GM21576 (cell line): ENCODE measurements around the gene CELSR2.

Source experiments
- ATAC-seq: cut with Tn5 transposase; IDR thresholded peaks from one replicate; pipeline ENCODE4 v1.9.1; 2021; ENCODE audit warnings: mild to moderate bottlenecking, moderate library complexity; ENCODE audit not compliant: unreplicated experiment

CELSR2 gene

DNA sequence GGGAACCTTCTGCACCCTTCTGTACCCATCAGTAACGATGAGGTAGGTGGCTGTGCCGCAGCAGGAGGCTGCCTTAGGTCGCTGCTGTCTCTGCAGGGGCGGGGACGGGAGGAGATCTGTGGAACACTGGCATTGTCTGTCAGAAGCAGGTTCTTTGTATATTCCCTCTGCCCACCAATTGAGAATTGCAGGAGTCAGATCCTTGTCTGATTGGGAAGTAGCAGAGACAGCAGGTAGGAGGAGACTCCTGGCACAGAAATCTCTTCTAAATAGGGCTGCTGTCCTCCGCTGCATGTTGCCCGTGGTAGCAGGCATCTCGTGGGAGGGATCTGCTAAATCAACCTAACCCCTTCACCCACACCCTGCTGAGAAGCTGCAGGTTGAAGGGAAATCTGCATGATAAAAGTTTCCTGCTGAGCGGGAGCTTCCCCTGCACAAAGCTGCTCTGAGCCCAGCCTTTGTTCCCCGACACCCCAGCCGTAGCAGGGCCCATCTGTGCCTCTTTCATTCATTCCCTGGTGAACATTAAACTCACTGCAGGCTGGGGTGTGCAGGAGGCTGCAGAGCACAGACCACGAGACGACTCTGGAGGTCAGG lies 19.7 kb upstream of the CELSR2 start:
- ATAC-seq: no peak

DNA sequence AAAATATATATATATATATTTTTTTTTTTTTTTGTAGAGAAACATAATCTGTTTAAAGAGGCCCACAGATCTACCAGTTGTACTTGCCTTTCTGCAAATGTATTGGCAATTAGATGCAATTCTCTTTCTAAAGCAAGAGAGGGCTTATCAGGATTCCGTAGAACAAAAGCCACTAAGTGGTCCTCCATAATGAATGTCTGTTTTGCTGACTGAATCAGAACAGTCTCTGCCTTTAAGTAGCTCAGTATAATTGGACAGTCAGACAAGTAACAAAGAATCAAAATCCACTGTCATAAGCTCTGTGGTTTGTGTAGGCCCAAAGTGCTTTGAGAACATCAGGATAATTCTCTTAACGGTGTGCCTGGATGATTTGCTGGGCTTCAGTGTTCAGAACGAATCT lies 18.3 kb upstream of the CELSR2 start:
- no peak for ATAC-seq

- no peak for ATAC-seq
Measured at GRCh38 chr1:109235137-109235536, 14.2 kb upstream of the CELSR2 start.

GRCh38 chr1:109237512-109237911 lies 11.8 kb upstream of the CELSR2 start:
- no peak for ATAC-seq

- ATAC-seq: no peak
Measured at GRCh38 chr1:109238382-109238781, 11.0 kb upstream of the CELSR2 start.

GRCh38 chr1:109239047-109239408 lies 10.3 kb upstream of the CELSR2 start:
- ATAC-seq: no peak

DNA sequence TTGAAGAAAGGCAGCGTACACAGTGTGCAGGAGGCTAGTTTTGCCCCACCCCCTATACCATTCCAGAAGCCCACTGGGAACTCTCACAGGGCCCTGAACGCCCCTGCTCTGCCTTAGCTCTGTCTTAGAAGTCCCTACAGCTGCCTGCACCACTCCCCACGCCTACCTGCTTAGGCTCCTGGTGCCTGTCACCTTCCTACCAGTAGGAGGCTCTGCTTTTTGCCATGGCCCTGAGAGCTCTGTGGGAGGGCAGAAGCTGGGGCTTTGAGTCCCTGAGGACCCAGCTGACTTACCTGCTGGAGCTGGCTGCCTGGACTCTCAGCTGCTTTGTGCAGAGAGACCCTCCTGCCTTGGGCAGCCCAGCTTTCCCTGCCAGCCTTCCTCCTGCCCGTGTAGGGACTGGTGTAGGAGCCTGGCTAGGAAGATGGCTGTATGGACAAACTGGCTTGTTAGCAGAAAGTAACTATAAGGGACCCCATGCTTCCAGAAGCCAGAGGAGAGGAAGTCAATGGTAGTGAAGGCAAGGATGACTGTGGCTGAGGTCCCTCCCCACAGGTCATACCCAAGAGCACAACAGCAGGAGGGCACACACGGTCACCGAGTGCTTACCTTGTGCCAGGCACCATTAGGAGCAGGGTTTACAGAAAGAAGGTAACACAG lies 9.8 kb upstream of the CELSR2 start:
- ATAC-seq: no peak

GRCh38 chr1:109240158-109241152 lies 8.9 kb upstream of the CELSR2 start:
- no peak for ATAC-seq

- ATAC-seq: no peak
Measured at GRCh38 chr1:109241344-109241743, 8.0 kb upstream of the CELSR2 start.

- ATAC-seq: no peak
Measured at GRCh38 chr1:109241841-109242345, 7.4 kb upstream of the CELSR2 start.

- no peak for ATAC-seq
Measured at GRCh38 chr1:109242387-109242786, 7.0 kb upstream of the CELSR2 start.

GRCh38 chr1:109243221-109243620 lies 6.1 kb upstream of the CELSR2 start:
- no peak for ATAC-seq

DNA sequence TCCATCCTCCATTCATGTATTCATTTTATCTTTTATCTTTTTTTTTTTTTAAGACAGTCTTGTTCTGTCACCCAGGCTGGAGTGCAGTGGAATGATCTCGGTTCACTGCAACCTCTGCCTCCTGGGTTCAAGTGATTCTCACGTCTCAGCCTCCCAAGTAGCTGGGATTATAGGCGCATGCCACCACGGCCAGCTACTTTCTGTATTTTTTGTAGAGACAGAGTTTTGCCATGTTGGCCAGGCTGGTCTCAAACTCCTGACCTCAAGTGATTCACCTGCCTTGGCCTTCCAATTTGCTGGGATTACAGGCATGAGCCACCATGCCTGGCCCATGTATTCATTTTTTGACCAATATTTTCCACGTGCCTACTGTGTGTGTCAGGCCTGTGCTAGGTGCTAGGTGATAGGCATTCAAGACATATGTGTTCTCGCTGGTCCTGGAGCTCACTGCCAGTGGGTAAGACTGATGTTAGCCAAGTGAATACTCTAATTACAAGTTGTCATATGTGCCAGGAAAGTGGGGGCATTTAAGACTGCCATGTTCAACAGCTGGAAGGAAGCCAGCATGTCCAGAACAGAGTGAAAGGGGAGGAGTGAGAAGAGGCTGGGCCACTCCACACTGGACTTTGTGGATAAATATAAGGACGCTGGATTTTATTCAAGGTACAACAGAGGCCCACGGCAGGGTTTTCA lies 5.3 kb upstream of the CELSR2 start:
- no peak for ATAC-seq

DNA sequence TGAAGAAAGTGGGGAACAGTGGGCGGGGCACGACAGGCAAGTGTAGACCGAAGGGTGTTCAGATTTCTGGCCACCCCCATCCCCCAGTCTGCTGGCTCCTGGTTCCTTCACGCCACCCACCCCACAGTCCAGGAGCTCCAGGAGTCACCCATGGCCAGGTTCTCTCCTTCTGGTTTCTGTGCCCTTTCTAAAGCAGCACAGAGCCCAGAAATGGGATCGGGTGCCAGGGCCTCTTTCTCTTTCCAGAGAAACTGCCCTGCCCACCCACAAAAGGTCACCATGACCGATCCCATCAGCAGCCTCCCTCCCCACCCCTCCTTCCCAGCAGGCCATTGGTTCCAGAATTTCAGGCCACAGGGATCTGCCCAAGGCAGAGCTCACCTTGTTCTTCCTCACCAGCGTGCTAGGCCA lies 3.2 kb upstream of the CELSR2 start:
- ATAC-seq: no peak

DNA sequence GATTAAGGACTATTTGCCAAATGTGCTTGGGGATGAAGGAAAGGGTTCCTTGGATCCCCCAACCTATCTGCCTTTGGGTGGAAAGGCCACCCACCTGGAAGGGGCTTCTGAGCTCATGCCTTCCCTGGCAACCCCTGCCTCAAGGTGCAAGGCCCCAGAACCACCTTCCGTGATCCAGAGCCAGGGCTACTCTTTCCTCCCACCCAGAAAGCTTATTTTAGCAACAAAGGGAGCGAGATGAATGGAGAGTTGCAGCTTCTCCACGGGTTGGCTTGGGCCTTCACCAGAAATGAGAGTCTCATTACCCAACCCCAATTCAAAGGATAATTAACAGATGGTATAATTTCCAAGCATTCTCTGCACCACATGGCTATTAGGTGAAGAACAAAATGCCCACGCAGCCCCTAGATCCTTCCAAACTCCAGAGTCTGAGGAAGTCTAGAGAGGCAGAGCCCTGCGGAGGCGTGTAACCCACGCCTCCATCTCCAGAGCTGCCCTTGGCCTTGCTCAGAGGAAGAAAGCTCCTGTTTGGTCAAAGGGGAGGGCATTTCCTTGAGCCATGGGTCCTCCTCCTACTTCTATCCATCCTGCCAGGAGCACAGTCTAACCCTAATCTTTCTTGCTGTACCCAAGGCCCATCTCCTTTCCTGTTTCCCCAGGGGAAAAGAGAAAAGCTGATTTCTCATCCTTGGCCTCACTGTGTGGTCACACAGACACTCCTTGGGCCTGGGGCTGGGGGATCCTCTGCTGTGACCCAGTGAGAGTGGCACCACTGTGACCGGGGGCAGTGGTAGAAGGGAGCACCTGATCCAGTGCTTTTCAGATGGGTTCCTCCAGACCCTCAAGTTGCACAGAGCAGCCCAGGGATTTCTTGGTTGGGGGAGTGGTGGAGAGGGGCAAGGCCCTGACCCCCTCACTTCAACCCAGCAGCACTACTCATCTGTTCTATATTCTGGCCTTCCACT lies 1.7 kb upstream of the CELSR2 start:
- no peak for ATAC-seq

- ATAC-seq: no peak
Measured at GRCh38 chr1:109248444-109248796, 919 bp upstream of the CELSR2 start.

DNA sequence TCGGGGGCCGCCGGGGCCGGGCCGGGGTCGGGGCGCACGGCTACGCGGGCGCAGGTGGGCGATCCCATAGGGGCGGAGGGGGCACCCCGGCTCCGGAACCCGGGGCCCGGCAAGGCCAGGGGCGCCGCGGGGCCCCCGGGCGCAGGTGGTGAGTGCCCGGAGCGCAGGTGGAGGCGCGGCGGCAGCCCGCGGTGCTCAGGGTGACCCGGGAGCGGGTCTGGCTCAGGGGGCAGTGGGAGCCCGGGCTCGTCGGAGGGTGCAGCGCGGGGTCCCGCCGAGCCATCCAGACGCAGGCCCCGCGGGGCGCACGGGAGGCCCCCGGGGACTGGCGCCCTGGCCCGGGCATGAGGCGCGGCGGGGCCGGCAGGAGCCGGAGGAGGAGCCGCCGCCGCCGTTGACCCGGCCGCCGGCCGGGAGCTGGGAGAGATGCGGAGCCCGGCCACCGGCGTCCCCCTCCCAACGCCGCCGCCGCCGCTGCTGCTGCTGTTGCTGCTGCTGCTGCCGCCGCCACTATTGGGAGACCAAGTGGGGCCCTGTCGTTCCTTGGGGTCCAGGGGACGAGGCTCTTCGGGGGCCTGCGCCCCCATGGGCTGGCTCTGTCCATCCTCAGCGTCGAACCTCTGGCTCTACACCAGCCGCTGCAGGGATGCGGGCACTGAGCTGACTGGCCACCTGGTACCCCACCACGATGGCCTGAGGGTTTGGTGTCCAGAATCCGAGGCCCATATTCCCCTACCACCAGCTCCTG lies 489 bp downstream of the CELSR2 start:
- ATAC-seq: peak; percentile 30

- ATAC-seq: no peak
Measured at GRCh38 chr1:109250454-109251276, 1.3 kb downstream of the CELSR2 start.
